Left kidney (tissue), 2 donors: ENCODE measurements around the gene MTMR12. TPM values are rescaled to one million over a fixed set of nuclear protein-coding genes. Genes with fewer than 3 reads are reported as not detected.

Source experiments
- DNase-seq: peaks from one replicate; pipeline ENCODE4 v3.0.0-alpha.2; 2013
- polyA plus RNA-seq: library from polyadenylated mRNA; unstranded; fragments of 120-200 nt; gene quantifications from one replicate; pipeline ENCODE4 v1.2.1, GENCODE V29; 2013; ENCODE audit not compliant: insufficient read length

MTMR12 gene
- polyA plus RNA-seq, 1 donor, result 38.4 TPM

DNA sequence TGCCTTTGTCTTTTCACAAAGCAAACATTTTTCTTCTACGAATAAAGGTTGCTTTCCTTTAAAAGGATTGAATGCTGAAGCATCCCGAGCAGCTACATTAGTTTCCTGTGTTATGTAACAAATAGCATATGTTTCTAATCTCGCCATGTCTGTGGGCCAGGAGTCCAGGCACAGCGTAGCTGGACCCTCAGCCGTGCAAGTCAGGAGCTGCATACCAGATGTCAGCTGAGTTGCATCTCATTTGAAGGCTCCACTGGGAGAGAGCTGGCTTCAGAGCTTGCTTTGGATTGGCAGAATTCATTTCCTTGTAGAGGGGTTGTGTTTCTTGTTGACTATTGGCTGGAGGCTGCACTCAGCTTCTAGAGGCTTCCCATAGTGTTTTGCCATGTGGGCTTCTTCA is 122.6 kb downstream of the MTMR12 start:
- peak; percentile 38 for DNase-seq

DNA sequence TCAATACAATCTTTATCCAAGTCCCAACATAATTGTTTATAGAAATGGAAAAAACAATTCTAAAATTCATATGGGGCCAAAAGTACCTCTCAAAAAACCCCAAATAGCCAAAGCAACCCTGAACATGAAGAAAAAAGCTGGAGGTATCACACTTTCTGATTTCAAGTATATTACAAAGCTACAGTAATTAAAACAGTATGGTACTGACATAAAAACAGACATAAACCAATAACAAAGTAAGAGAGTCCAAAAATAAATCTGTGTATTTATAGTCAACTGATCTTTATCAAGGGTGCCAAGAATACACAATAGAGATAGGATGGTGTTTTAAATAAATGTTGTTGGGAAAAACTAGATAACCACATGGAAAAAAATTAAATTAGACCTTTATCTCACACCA is 125.1 kb downstream of the MTMR12 start:
- DNase-seq, result no peak

DNA sequence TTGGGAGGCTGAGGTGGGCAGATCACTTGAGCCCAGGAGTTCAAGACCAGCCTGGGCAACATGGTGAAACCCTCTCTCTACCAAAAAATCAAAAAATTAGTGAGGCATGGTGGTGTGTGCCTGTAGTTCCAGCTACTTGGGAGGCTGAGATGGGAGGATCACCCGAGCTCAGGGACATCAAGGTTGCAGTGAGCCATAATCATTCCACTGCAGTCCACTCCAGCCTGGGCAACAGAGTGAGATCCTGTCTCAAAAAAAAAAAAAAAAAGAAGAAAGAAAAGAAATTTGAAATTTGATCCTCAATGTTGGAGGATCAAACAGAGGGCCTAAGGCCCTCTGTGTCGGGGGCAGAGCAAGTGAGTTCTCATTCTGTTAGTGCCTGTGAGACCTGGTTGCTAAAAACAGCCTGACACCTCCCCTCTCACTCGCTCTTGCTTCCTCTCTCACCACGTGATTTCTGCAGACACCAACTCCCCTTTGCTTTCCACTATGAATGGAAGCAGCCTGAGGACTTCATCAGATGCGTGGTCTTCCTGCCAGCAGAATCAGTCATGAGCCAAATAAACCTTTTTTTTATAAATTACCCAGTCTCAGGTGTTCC is 130.2 kb downstream of the MTMR12 start:
- no peak for DNase-seq

Other genes starting within 250 kb of the MTMR12 start
- 90.5 TPM for gene GOLPH3, start 138.6 kb downstream of the MTMR12 start, polyA plus RNA-seq
- gene ZFR, start 131.8 kb upstream of the MTMR12 start, polyA plus RNA-seq, result 134 TPM